HG03135 (cell line): ENCODE measurements around the gene FAM177B.

Experiments
- ATAC-seq: cut with Tn5 transposase; IDR thresholded peaks from one replicate; pipeline ENCODE4 v1.9.1; 2021; ENCODE audit warnings: mild to moderate bottlenecking, moderate library complexity; ENCODE audit not compliant: unreplicated experiment

FAM177B gene

DNA sequence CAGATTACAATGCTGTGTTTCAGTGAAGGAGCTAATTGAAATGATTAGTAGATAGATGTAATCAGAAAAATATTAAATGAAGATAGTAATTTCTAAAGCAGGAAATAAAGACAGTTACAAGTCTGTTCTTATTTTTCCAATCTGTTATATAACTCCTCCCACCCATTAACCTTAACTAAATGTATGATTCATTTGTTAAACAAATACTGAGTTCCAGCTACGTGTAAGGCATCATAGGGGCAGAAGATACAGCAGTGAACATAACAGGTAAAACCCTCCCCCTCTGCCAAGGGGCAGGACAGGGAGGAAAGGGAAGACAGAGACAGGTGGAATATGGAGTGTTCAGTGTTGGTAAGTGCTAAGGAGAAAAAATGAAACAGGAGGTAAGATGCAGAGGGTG is at the start of gene FAM177B:
FAM177B (plus strand) TSS at position 231 of the 400 bp plus-strand sequence. CDS start 9,344 bp downstream, outside the sequence.
- ATAC-seq: no peak

DNA sequence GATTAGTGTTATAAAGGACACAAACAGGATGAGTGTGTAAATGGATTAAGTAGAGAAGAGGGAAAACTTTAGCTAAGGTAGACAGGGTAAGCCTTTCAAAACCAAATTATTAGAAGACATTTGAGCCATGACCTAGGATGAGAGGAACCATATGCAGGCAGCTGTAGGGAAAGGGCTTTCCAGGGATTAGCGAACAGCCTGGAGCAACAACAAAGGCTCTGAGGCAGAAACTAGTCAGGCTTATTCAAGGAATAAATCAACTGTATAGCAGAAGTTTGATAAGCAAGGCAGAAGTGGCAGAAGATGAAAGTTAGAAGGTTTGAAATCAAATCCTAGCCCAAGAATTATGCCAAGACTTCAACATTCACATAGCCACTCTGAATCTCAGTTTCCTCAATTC is 46.0 kb upstream of the FAM177B start:
- no peak for ATAC-seq

DNA sequence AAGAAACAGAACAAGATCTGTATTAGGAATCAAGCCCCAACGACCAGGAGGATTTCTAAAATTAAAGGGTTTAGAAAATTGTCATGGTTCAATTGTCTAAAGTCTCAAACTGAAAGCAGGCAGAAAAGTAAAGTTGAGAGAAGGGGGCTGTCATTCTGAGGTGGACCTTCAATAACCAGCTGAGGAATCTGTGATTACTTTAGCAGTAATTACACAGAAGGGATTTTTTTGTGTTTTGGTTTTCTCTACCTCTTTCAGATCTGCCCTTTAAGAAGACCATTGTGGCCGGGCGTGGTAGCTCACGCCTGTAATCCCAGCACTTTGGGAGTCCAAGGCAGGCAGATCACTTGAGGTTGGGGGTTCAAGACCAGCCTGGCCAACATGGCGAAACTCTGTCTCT is 42.1 kb upstream of the FAM177B start:
- no peak for ATAC-seq

- ATAC-seq: no peak
These were observed 40.3 kb upstream of the FAM177B start for GRCh38 chr1:222696741-222697140.

DNA sequence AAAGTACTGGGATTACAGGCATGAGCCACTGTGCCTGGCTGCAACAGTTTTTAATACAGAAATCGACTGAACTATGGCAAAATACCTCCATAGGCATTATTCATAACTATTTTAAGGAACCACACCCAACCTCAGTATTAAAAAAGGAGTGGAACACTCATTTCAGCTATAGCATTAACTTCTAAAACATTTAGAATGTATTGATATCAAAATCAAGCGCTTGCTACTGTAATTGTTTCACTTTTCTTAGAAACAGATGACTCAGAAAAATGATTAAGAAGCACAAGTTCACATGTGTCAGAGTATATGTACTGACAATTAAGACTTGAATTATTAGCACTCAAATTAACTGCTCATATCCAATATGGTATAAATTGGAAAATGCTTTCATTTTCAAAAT is 39.8 kb upstream of the FAM177B start:
- ATAC-seq: no peak

GRCh38 chr1:222697826-222698225 is 39.2 kb upstream of the FAM177B start:
- ATAC-seq: no peak

GRCh38 chr1:222702210-222702609 is 34.8 kb upstream of the FAM177B start:
- no peak for ATAC-seq

GRCh38 chr1:222704260-222704659 is 32.7 kb upstream of the FAM177B start:
- ATAC-seq: no peak

GRCh38 chr1:222706815-222707214 is 30.2 kb upstream of the FAM177B start:
- ATAC-seq: no peak

- ATAC-seq: no peak
These were observed 27.3 kb upstream of the FAM177B start for GRCh38 chr1:222709700-222710153.

GRCh38 chr1:222711319-222712252 is 25.4 kb upstream of the FAM177B start:
- peak; percentile 35 for ATAC-seq

GRCh38 chr1:222712253-222713090 is 24.5 kb upstream of the FAM177B start, which contains the start of the genes AIDA and BROX:
Gene AIDA, minus strand, starts transcription at chr1:222712491. Its CDS starts 174 bp downstream, at chr1:222712317.
Gene BROX, plus strand, starts transcription at chr1:222712564. Its CDS starts 3,136 bp downstream, at chr1:222715700.
- ATAC-seq: peak; percentile 81

DNA sequence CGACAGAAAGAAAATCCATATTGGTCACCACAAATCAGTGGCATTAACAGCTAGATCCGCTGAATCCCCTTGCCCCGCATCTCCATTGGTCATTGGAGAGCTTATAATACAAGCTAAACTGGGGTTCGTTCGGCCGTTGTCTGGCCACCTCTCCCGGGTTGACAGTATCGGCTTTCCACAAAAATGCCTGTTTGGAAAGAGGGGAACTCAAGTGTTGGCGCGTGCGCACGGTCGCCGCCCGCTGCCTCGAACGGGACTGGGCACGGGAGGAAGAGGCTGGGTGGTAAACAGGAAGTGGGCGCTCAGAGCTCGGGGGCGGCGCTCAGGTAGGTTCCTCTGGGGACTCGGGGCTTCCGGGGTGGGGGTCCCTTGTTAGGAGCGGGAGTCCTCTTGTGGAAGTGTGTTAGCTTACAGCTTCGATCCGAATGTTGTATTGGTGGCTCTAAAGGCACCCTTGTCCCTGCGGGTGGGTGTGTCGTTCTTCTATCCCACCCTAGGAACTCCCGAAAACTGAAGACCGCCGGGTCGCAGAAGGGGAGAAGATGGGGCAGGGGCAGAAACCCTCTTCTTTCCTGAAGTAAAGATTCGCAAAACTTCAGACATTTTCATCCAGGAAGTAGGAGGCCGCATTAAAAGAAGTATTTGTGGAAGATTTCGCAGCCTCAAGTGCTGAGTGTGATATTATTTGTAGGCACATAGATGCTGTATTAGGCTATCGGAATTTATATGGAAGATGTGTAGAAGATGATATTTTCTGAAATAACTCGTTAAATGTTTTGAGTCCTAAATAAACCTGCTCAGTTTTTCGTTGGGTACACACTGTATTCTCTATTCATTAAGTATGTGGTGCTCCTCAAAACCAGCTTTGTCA is 23.7 kb upstream of the FAM177B start:
- peak; percentile 54 for ATAC-seq

DNA sequence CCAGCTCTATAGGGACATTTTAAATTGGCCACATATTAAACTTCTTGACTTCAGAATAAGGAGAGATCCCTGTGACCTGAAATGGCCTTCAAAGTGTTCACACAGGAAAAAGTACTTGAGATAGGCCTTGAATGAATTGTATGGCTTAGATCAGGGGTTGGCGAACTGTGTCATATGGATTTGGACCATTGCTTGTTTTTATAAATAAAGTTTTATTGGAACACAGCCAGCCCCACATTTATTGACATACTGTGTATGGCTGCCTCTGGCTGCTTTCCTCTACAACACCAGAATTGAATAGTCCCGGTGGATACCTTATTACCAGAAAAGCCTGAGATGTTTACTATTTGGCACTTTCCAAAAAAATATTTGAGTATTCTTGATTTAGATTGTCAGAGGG is 20.6 kb upstream of the FAM177B start:
- no peak for ATAC-seq

GRCh38 chr1:222728746-222729145 is 8.3 kb upstream of the FAM177B start:
- ATAC-seq: no peak

- no peak for ATAC-seq
These were observed 6.1 kb upstream of the FAM177B start for GRCh38 chr1:222730866-222731265.

DNA sequence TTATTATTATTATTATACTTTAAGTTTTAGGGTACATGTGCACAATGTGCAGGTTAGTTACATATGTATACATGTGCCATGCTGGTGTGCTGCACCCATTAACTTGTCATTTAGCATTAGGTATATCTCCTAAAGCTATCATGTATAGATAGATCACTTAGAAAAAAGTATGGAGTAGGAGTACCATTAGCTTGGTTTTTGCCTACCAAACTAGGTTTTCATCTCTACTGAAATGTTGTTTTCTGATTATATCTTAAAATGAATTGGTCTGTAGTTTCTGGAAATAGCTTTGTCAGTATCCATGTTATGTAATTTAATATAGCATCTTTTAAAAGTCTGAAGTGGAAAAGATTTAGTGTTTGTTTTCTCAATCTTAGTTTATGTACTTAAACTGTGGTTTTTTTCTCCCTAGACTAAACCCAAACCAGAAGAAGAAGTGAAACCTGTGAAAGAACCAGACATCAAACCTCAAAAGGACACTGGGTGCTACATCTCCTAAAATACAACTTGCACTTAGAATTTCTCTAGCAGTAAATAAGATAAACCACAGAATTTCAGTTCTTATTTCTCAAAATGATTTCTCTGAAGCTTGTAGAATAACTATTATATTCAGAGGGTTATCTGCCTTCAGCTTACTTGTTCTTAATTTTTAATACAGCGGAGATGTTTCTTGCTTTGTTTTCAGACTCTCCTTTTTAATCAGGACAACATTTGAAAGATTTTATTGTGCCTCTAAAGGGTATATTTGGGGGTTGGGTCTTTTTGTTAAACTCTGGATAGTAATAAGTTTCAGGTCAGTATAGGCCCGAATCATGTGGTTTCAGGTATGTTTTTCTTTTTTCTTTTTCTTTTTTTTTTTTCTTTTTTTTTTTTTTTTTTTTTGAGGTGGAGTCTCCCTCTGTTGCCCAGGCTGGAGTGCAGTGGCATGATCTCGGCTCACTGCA is 4.5 kb upstream of the FAM177B start:
- ATAC-seq: peak; percentile 98

- ATAC-seq: no peak
These were observed 2.3 kb upstream of the FAM177B start for GRCh38 chr1:222734740-222735139.

- ATAC-seq: no peak
These were observed 532 bp upstream of the FAM177B start for GRCh38 chr1:222736470-222736869.
